Activated CD8-positive, alpha-beta memory T cell treated with anti-CD3 and anti-CD28 coated beads, Interleukin-2, amount 10 ng/mL, durations not matched to agents 7 days and 5 days (primary cell): ENCODE results near the gene PRICKLE3. TPM values are rescaled to one million over a fixed set of nuclear protein-coding genes. Genes with fewer than 3 reads are reported as not detected.

ENCODE experiments used
- ATAC-seq: fragments of 150-1000 bp; cut with Tn5 transposase; one replicate; pipeline ENCODE4 v1.10.0; 2021; ENCODE audit warnings: moderate library complexity
- CTCF ChIA-PET: fragments of 350-600 bp; sonication (Branson Sonifier 250); formaldehyde crosslinking; loops from one replicate; lab custom pipeline; 2021; ENCODE audit warnings: antibody characterized with exemption; lab: Charles Lee
- DNase-seq: peaks from one replicate; pipeline ENCODE4 v3.0.0-alpha.2; 2020
- H3K27ac Mint-ChIP-seq: one replicate; pipeline ENCODE4 v1.8.0; 2021; ENCODE audit warnings: mild to moderate bottlenecking, mixed read lengths
- H3K27me3 Mint-ChIP-seq: one replicate; pipeline ENCODE4 v1.8.0; 2021; ENCODE audit warnings: mixed read lengths
- H3K36me3 Mint-ChIP-seq: one replicate; pipeline ENCODE4 v1.8.0; 2021; ENCODE audit warnings: mild to moderate bottlenecking, mixed read lengths
- H3K4me1 Mint-ChIP-seq: one replicate; pipeline ENCODE4 v1.8.0; 2021; ENCODE audit warnings: mixed read lengths
- H3K4me3 Mint-ChIP-seq: one replicate; pipeline ENCODE4 v1.8.0; 2021; ENCODE audit warnings: mild to moderate bottlenecking, moderate library complexity, mixed read lengths
- H3K9me3 Mint-ChIP-seq: one replicate; pipeline ENCODE4 v1.8.0; 2022; ENCODE audit warnings: low read depth, mixed read lengths
- total RNA-seq, 2 experiments: library from RNA; stranded (reverse); gene quantifications; one replicate each; pipeline ENCODE4 v1.2.3, GENCODE V29; 2021

Gene PRICKLE3
- total RNA-seq, 2 experiments from 2014 or later, result 21.1 to 24.7 TPM

DNA sequence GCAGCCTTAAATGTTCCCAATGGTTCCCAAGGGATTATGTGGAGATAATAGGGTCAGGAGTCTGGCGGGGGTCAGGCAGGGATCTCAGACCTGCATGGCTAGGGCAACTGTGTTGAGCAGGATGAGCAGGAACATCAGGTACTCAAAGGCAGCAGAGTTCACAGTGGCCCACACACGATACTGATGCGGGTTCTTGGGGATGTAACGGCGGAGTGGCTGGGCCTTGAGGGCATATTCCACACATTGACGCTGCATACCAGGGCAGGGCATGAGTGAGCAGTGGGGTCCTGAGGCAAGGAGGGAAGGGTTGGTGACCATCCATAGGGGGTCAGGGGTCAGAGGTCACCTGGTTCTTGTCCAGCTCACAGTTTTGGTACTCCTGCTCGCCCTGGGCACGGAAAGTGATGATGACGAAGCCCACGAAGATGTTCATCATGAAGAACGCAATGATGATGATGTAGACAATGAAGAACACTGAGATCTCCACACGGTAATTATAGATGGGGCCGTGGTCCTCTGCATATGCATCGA, 28.9 kb upstream of the PRICKLE3 start:
- H3K36me3 Mint-ChIP-seq, result no peaks in the 10 kb centered on the region
- CTCF ChIA-PET, result no interaction called here
- no peak overlapping the region for H3K4me3 Mint-ChIP-seq
- H3K27ac Mint-ChIP-seq, result no peak overlapping the region
- H3K4me1 Mint-ChIP-seq, result no peaks in the 10 kb centered on the region
- H3K9me3 Mint-ChIP-seq, result no peaks in the 10 kb centered on the region
- DNase-seq (no peak), ATAC-seq (no peak)
- no peaks in the 10 kb centered on the region for H3K27me3 Mint-ChIP-seq

DNA sequence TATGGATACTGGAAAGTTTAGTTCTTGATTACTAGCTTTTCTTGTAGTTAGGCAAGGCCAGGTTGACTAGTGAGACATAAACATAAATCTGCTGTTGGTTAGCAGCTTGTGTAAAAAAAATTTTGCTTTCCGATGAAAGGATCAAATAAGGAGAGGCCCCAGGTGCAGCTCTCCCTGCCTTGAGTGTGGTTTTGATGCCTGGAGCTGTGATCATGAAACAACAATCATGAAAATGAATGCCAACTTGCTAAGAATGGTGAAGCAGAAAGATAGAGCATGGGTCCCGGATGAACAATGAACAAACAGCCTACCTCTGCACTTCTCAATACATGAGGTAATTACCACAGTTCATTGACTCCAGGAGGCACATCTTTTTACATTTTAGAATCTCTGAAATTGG, 28.2 kb upstream of the PRICKLE3 start:
- no peaks in the 10 kb centered on the region for H3K9me3 Mint-ChIP-seq
- no peaks in the 10 kb centered on the region for H3K36me3 Mint-ChIP-seq
- no peak overlapping the region for H3K27ac Mint-ChIP-seq
- no peaks in the 10 kb centered on the region for H3K4me1 Mint-ChIP-seq
- H3K4me3 Mint-ChIP-seq, result no peak overlapping the region
- no peak for ATAC-seq
- CTCF ChIA-PET, result no interaction called here
- H3K27me3 Mint-ChIP-seq, result no peaks in the 10 kb centered on the region
- no peak for DNase-seq

DNA sequence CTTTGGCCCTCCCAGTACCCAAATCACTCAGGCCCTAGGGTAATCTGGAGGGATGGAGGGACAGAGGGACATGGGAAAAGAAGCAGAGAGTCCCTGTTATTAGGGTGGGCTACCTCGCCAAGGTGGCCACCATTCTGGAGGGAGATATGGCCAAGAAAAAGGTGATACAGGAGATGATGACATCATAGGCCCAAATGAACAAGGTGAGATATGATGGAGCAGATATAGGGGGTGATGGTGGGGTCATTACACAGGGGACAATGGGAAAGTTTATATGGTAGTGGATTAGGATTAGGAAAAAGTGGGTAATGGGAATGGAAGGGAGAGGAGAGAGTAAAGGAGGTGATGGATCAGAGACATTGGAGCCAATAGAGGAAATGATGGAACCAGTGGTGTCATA, 26.7 kb upstream of the PRICKLE3 start:
- no peak overlapping the region for H3K27ac Mint-ChIP-seq
- ATAC-seq, result no peak
- no peaks in the 10 kb centered on the region for H3K36me3 Mint-ChIP-seq
- H3K9me3 Mint-ChIP-seq, result no peaks in the 10 kb centered on the region
- H3K4me1 Mint-ChIP-seq, result no peaks in the 10 kb centered on the region
- no peaks in the 10 kb centered on the region for H3K27me3 Mint-ChIP-seq
- no peak overlapping the region for H3K4me3 Mint-ChIP-seq
- DNase-seq, result no peak
- CTCF ChIA-PET, result no interaction called here

GRCh38 chrX:49212209-49212608, 26.0 kb upstream of the PRICKLE3 start:
- Mint-ChIP-seq H3K27ac (peak overlapping the region; percentile 46), H3K4me3 (no peak overlapping the region), H3K9me3 (no peaks in the 10 kb centered on the region), H3K4me1 (no peaks in the 10 kb centered on the region), H3K36me3 (no peaks in the 10 kb centered on the region), H3K27me3 (no peaks in the 10 kb centered on the region)
- CTCF ChIA-PET, result no interaction called here
- no peak for ATAC-seq
- DNase-seq, result no peak

- Mint-ChIP-seq H3K27me3 (no peaks in the 10 kb centered on the region), H3K27ac (no peak overlapping the region), H3K4me1 (no peaks in the 10 kb centered on the region), H3K4me3 (no peak overlapping the region), H3K9me3 (no peaks in the 10 kb centered on the region), H3K36me3 (no peaks in the 10 kb centered on the region)
- ATAC-seq (no peak), DNase-seq (no peak)
- CTCF ChIA-PET, result no interaction called here
Observed at GRCh38 chrX:49211074-49211473, 24.9 kb upstream of the PRICKLE3 start.

- no peak overlapping the region for H3K4me3 Mint-ChIP-seq
Observed at GRCh38 chrX:49210406-49210805, 24.2 kb upstream of the PRICKLE3 start.

DNA sequence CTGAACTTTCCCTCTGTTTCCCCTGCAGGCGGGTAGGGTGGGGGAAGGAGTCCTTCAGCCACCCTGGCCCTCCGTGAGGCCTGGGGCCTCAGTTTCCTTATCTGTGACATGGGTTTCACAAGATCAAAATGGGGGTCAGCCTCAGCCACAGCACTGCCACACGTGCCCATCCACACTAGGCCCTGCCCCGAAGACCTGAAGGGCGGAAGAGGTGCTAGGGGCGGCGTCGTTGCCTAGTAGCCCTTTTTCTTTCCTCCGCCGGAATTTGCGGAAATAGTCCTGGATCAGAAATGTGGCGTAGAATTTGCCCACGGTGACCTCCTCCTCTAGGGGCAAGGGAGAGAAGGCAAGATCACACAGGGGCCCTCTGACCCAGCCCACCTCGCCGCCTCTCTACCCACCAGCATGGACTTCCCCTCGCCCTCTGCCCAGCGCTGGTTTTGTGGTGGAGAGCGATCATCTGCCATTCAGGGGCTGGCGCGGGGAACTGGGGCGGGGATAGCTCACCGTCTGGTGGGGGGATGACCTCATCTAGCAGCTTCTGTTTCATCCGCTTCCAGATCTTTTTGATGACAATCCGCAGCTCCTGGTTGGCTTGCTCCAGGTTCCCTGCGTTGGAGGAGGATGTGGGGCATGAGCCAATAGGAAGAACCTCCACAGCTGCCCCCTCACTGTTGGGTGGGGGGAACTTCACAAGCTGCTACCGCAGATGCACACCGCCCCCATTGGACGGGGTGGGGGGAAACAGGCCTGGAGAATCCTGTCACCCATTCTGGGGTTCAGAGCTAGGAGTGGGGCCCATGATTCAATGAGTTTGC, 23.5 kb upstream of the PRICKLE3 start:
- no peak overlapping the region for H3K4me3 Mint-ChIP-seq
- no peaks in the 10 kb centered on the region for H3K27me3 Mint-ChIP-seq
- no peak overlapping the region for H3K27ac Mint-ChIP-seq
- CTCF ChIA-PET, result interaction anchor here (1.7 kb wide), 1 partner anchor 17 kb away, joined by 5 read pairs; no protein-coding TSS in a partner anchor
- H3K4me1 Mint-ChIP-seq, result no peaks in the 10 kb centered on the region
- DNase-seq (no peak), ATAC-seq (no peak)
- no peaks in the 10 kb centered on the region for H3K9me3 Mint-ChIP-seq
- no peaks in the 10 kb centered on the region for H3K36me3 Mint-ChIP-seq

More at GRCh38 chrX:49210406-49210805, 24.2 kb upstream of the PRICKLE3 start:
- ATAC-seq, result no peak
- Mint-ChIP-seq H3K36me3 (no peaks in the 10 kb centered on the region), H3K9me3 (no peaks in the 10 kb centered on the region), H3K27me3 (no peaks in the 10 kb centered on the region), H3K4me1 (no peaks in the 10 kb centered on the region), H3K27ac (no peak overlapping the region)
- CTCF ChIA-PET, result interaction anchor here (1.7 kb wide), 1 partner anchor 18 kb away, joined by 5 read pairs; no protein-coding TSS in a partner anchor
- no peak for DNase-seq

DNA sequence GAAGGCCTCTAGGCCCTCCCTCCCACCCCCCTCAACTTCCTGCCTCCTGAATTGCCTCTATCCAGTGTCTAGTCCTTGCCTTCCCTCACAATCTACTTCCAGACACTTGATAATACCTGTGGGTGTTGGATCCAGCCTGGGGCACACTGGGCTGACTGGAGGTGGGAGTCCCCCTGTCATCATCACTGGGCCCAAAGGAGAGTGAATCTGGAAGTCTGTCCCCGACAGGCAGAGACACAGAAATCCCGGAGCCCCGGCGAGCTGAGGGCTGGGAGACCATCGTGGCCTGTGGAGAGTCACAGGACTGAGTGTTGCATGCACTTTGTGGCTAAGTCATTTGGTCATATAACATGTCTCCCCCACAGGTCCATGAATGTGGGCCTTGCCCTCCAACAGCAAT, 22.2 kb upstream of the PRICKLE3 start:
- CTCF ChIA-PET, result interaction anchor here (1.7 kb wide), 1 partner anchor 16 kb away, joined by 5 read pairs; no protein-coding TSS in a partner anchor
- H3K27ac Mint-ChIP-seq, result no peak overlapping the region
- ATAC-seq (no peak), DNase-seq (no peak)
- no peaks in the 10 kb centered on the region for H3K27me3 Mint-ChIP-seq
- H3K9me3 Mint-ChIP-seq, result no peaks in the 10 kb centered on the region
- no peaks in the 10 kb centered on the region for H3K4me1 Mint-ChIP-seq
- no peaks in the 10 kb centered on the region for H3K36me3 Mint-ChIP-seq
- H3K4me3 Mint-ChIP-seq, result no peak overlapping the region

- no peak for DNase-seq
- Mint-ChIP-seq H3K9me3 (no peaks in the 10 kb centered on the region), H3K36me3 (no peaks in the 10 kb centered on the region), H3K27me3 (no peaks in the 10 kb centered on the region), H3K27ac (no peak overlapping the region), H3K4me3 (no peak overlapping the region), H3K4me1 (peaks cover 1% of the 10 kb centered on the region)
- CTCF ChIA-PET, result no interaction called here
- ATAC-seq, result no peak
Observed at GRCh38 chrX:49206543-49206942, 20.4 kb upstream of the PRICKLE3 start.

GRCh38 chrX:49205443-49205842, 19.3 kb upstream of the PRICKLE3 start:
- ATAC-seq, result no peak
- Mint-ChIP-seq H3K4me3 (no peak overlapping the region), H3K27ac (no peak overlapping the region), H3K36me3 (no peaks in the 10 kb centered on the region), H3K27me3 (no peaks in the 10 kb centered on the region), H3K4me1 (peaks cover 5% of the 10 kb centered on the region), H3K9me3 (no peaks in the 10 kb centered on the region)
- DNase-seq, result no peak
- CTCF ChIA-PET, result no interaction called here

DNA sequence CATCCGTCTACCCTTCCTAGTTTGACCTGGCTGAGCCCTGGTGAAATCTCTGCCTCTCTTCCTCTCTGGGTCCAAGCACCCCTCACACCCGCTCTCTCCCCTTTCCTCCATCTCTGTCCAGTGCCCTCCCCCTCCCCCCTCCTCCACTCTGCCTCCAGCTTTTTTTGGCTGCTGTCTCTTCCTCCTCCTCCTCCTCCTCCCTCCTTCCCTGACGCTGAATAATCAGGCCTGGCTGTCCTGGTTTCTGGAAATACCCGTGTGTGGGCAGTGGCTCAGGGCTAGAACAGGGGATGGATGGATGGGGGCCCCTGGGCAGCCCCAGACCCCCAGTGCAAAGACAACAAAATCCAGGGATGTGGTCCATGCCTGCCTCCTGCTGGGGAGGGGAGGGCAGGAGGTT, 18.5 kb upstream of the PRICKLE3 start:
- no peak for DNase-seq
- CTCF ChIA-PET, result no interaction called here
- no peak overlapping the region for H3K27ac Mint-ChIP-seq
- ATAC-seq, result no peak
- H3K27me3 Mint-ChIP-seq, result no peaks in the 10 kb centered on the region
- no peaks in the 10 kb centered on the region for H3K36me3 Mint-ChIP-seq
- no peaks in the 10 kb centered on the region for H3K9me3 Mint-ChIP-seq
- no peak overlapping the region for H3K4me3 Mint-ChIP-seq
- H3K4me1 Mint-ChIP-seq, result peaks cover 5% of the 10 kb centered on the region

DNA sequence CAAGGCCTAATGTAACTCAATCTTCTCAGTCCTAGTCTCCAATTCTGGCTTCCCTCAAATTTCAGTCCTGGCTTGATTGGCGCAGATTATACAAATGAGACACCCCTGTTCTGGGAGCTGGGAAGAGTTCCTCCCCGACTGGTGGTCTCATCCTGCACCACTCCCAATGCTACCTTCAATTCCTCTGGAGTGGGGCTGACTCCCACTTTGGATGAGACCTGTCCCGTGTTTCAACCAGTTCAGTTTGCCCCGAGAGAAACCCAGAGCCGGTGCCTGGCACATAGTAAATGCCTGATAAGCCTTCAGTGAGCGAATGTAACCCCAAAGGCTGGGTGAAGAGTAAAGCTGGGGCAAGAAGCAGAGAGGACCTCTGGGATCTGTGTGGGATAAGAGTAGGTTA, 17.8 kb upstream of the PRICKLE3 start:
- Mint-ChIP-seq H3K36me3 (no peaks in the 10 kb centered on the region), H3K27me3 (no peaks in the 10 kb centered on the region), H3K4me1 (peaks cover 6% of the 10 kb centered on the region), H3K9me3 (no peaks in the 10 kb centered on the region), H3K4me3 (no peak overlapping the region), H3K27ac (no peak overlapping the region)
- ATAC-seq (no peak), DNase-seq (no peak)
- CTCF ChIA-PET, result no interaction called here

DNA sequence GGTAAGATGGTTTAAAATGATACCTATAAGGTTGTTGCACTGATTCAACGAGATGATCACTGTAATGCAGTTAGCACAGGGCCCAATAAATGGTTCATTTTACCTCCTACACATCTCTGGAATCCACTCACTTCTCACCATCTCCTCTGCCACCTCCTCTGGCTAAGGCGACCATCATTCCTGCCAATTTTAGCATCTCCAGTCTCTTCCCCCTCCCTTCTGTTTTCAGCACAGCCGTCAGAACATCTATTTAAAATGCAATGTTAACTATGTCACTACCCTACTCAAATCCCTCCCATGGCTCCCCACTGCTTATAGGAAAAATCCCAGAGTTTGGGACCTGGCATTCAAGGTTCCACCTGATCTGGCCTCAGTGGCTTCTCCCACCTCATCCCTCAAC, 17.4 kb upstream of the PRICKLE3 start:
- Mint-ChIP-seq H3K4me1 (peaks cover 11% of the 10 kb centered on the region), H3K4me3 (no peak overlapping the region), H3K27ac (no peak overlapping the region), H3K27me3 (no peaks in the 10 kb centered on the region), H3K9me3 (no peaks in the 10 kb centered on the region), H3K36me3 (no peaks in the 10 kb centered on the region)
- DNase-seq, result no peak
- ATAC-seq, result no peak
- CTCF ChIA-PET, result no interaction called here

DNA sequence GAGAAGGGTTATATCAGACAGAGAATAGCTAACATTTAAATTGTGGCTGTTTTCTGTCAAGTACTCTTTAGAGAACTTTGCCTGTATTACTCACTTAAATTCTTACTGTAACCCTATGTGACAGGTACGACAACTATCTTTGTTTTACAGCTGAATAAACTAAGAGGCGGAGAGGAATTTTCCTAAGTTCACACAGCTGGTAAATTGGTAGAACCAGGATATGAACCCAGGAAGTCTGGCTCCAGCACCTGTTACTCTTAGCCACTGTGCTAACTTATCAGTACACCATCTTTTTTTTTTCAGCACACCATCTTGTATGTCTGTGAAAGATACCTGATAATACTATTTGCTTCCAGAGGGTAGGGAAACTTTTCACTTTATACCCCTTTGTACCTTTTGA, 15.8 kb upstream of the PRICKLE3 start:
- Mint-ChIP-seq H3K27me3 (no peaks in the 10 kb centered on the region), H3K4me1 (peaks cover 16% of the 10 kb centered on the region), H3K4me3 (no peak overlapping the region), H3K9me3 (no peaks in the 10 kb centered on the region), H3K27ac (no peak overlapping the region), H3K36me3 (no peaks in the 10 kb centered on the region)
- ATAC-seq (no peak), DNase-seq (no peak)
- CTCF ChIA-PET, result no interaction called here
